ENCODE data around the gene FLNC. TPM values are rescaled to one million over a fixed set of nuclear protein-coding genes. Genes with fewer than 3 reads are reported as not detected.

FLNC gene
- total RNA-seq, 1 donor from 2014 or later: 591 TPM

- intact Hi-C loops (cut with micrococcal nuclease): no loop called here
- ATAC-seq (no peak), DNase-seq (no peak)
Measured at GRCh38 chr7:128801003-128801402, 29.2 kb upstream of the FLNC start.

GRCh38 chr7:128801667-128802418 lies 28.4 kb upstream of the FLNC start:
- intact Hi-C loops (cut with micrococcal nuclease): no loop called here
- ATAC-seq (no peak), DNase-seq (no peak)

- DNase-seq (no peak), ATAC-seq (no peak)
- intact Hi-C loops (cut with micrococcal nuclease): no loop called here
Measured at GRCh38 chr7:128804484-128804883, 25.7 kb upstream of the FLNC start.

GRCh38 chr7:128805225-128805624 lies 25.0 kb upstream of the FLNC start:
- intact Hi-C loops (cut with micrococcal nuclease): no loop called here
- ATAC-seq (no peak), DNase-seq (no peak)

GRCh38 chr7:128807191-128807590 lies 23.0 kb upstream of the FLNC start:
- ATAC-seq (no peak), DNase-seq (no peak)
- intact Hi-C loops (cut with micrococcal nuclease): no loop called here

- no peak for DNase-seq
- ATAC-seq: no peak
- intact Hi-C loops (cut with micrococcal nuclease): no loop called here
Measured at GRCh38 chr7:128809363-128809762, 20.8 kb upstream of the FLNC start.

- DNase-seq: no peak
- no peak for ATAC-seq
- intact Hi-C loops (cut with micrococcal nuclease): no loop called here
Measured at GRCh38 chr7:128810473-128810872, 19.7 kb upstream of the FLNC start.

GRCh38 chr7:128810997-128811396 lies 19.2 kb upstream of the FLNC start:
- DNase-seq (no peak), ATAC-seq (no peak)
- intact Hi-C loops (cut with micrococcal nuclease): no loop called here

GRCh38 chr7:128811631-128812430 lies 18.4 kb upstream of the FLNC start:
- DNase-seq (no peak), ATAC-seq (no peak)
- intact Hi-C loops (cut with micrococcal nuclease): no loop called here

- intact Hi-C loops (cut with micrococcal nuclease): no loop called here
- DNase-seq: peak; percentile 73
- ATAC-seq: peak; percentile 77
Measured at GRCh38 chr7:128812514-128813168, 17.6 kb upstream of the FLNC start.

- ATAC-seq (no peak), DNase-seq (no peak)
- intact Hi-C loops (cut with micrococcal nuclease): no loop called here
Measured at GRCh38 chr7:128814499-128814898, 15.7 kb upstream of the FLNC start.

GRCh38 chr7:128815289-128815942 lies 14.8 kb upstream of the FLNC start:
- intact Hi-C loops (cut with micrococcal nuclease): no loop called here
- DNase-seq: no peak
- ATAC-seq: peak; percentile 25

- intact Hi-C loops (cut with micrococcal nuclease): no loop called here
- DNase-seq (no peak), ATAC-seq (no peak)
Measured at GRCh38 chr7:128818694-128819093, 11.5 kb upstream of the FLNC start.

GRCh38 chr7:128821724-128822123 lies 8.5 kb upstream of the FLNC start:
- DNase-seq: no peak
- intact Hi-C loops (cut with micrococcal nuclease): no loop called here
- ATAC-seq: peak; percentile 42

- no peak for DNase-seq
- intact Hi-C loops (cut with micrococcal nuclease): no loop called here
- ATAC-seq: no peak
Measured at GRCh38 chr7:128826512-128826911, 3.7 kb upstream of the FLNC start.

- intact Hi-C loops (cut with micrococcal nuclease): no loop called here
- ATAC-seq (no peak), DNase-seq (no peak)
Measured at GRCh38 chr7:128826916-128827247, 3.3 kb upstream of the FLNC start.

- intact Hi-C loops (cut with micrococcal nuclease): no loop called here
- DNase-seq (peak; percentile 82), ATAC-seq (peak; percentile 65)
Measured at GRCh38 chr7:128827248-128827958, 2.8 kb upstream of the FLNC start.

GRCh38 chr7:128827971-128828711 lies 2.1 kb upstream of the FLNC start:
- intact Hi-C loops (cut with micrococcal nuclease): no loop called here
- peak; percentile 48 for ATAC-seq
- peak; percentile 81 for DNase-seq
